HUES48 (cell line): ENCODE data around the gene GPR17.

Experiments
- H3K27ac ChIP-seq: one replicate; pipeline ENCODE4 v1.7.0; 2013; ENCODE audit warnings: low read depth, low read length, inconsistent platforms
- H3K27me3 ChIP-seq: 2 replicates; pipeline ENCODE4 v1.6.1; 2013; ENCODE audit warnings: mild to moderate bottlenecking, low read length; ENCODE audit not compliant: control insufficient read depth, insufficient read depth
- H3K36me3 ChIP-seq: 2 replicates; pipeline ENCODE4 v1.6.1; 2013; ENCODE audit warnings: low read length; ENCODE audit not compliant: control insufficient read depth, insufficient read depth
- H3K4me1 ChIP-seq: 2 replicates; pipeline ENCODE4 v1.6.1; 2013; ENCODE audit warnings: mild to moderate bottlenecking, low read length; ENCODE audit not compliant: control insufficient read depth, insufficient read depth
- H3K4me3 ChIP-seq: 2 replicates; pipeline ENCODE4 v1.5.1; 2013; ENCODE audit warnings: mild to moderate bottlenecking, low read depth, low read length
- H3K9ac ChIP-seq: 2 replicates; pipeline ENCODE4 v1.6.1; 2013; ENCODE audit warnings: mild to moderate bottlenecking, low read depth, low read length, moderate library complexity
- H3K9me3 ChIP-seq: 2 replicates; pipeline ENCODE4 v1.6.1; 2013; ENCODE audit warnings: low read length; ENCODE audit not compliant: control insufficient read depth, insufficient read depth

The GPR17 gene

GRCh38 chr2:127672341-127673224 lies 26.6 kb downstream of the GPR17 start:
- Histone ChIP-seq H3K27me3 (peaks cover 47% of the 10 kb centered on the region), H3K27ac (no peak overlapping the region), H3K9me3 (no peaks in the 10 kb centered on the region), H3K9ac (no peak overlapping the region), H3K4me3 (no peak overlapping the region), H3K36me3 (no peaks in the 10 kb centered on the region), H3K4me1 (peaks cover 8% of the 10 kb centered on the region)

DNA sequence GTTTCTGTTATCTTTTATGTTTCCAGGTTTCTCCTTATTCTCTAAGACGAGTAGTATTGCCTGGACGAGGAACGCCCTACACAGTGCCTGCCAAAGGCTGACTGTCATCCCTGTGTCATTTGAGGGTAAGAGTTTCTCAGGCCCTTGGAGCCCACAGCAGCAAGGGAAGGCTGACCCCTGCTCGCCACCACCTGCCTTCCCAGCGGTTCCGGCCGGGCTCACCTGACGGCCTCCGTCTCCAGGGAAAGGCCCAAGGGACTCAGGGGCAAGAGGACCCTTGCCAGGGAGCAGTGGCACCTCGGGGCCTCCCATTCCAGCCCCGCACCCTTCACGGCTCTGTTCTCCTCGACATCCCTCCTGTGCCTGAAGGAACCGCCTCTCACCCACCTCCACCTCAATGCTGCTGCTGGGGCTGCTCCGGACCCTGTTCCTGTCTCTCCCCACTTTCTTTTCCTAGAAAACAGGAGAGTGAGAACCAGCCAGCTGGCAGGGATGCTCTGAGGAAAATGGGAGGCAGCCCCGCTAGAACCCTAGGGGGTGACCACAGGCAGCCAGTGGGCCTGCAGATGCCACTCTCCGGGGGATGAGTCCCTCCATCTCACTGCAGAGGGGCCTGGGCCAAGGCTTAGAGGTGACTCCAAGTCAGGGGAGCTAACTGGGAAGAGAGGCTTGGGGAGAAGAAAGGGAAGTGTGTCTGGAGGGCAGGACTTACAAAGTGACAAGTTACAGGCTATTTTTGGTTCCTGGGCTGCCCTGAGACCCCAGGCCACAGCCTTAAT lies 27.5 kb downstream of the GPR17 start:
- H3K4me3 ChIP-seq = no peak overlapping the region
- no peaks in the 10 kb centered on the region for H3K9me3 ChIP-seq
- H3K27me3 ChIP-seq = peaks cover 56% of the 10 kb centered on the region
- H3K4me1 ChIP-seq = peaks cover 8% of the 10 kb centered on the region
- no peak overlapping the region for H3K9ac ChIP-seq
- no peak overlapping the region for H3K27ac ChIP-seq
- H3K36me3 ChIP-seq = no peaks in the 10 kb centered on the region

GRCh38 chr2:127674241-127675209 lies 28.6 kb downstream of the GPR17 start:
- no peak overlapping the region for H3K9ac ChIP-seq
- H3K27me3 ChIP-seq = peaks cover 56% of the 10 kb centered on the region
- H3K4me3 ChIP-seq = peak overlapping the region; percentile 67
- no peak overlapping the region for H3K27ac ChIP-seq
- H3K9me3 ChIP-seq = no peaks in the 10 kb centered on the region
- peaks cover 8% of the 10 kb centered on the region for H3K4me1 ChIP-seq
- no peaks in the 10 kb centered on the region for H3K36me3 ChIP-seq

- no peak within 1 kb of the TSS for H3K9ac ChIP-seq
These were observed 29.6 kb downstream of the GPR17 start, which contains the start of gene LIMS2 for GRCh38 chr2:127675331-127676261. TSS of gene LIMS2 (minus strand) at chr2:127675530. CDS start at chr2:127675024, 506 bp downstream.

DNA sequence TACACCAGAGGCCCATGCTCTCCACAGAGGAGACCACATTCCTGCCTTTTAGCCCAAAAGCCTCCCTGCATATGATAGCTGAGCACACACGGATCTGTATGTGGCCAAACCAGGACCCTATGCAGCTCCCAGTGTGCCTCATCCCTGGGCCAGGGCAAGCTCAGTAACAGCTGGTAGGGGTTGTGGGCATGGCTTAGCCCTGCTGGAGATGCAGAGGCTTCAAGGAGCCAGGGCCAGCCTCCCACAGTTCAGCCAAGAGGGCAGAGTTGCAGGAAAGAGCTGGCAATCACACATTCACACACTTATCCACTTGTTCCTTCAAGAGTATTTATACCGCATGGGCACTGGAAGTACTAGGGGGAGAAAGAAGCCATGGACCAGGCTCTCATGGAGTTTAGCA lies 31.0 kb downstream of the GPR17 start:
- Histone ChIP-seq H3K9me3 (no peaks in the 10 kb centered on the region), H3K4me1 (peaks cover 8% of the 10 kb centered on the region), H3K4me3 (no peak overlapping the region), H3K27ac (no peak overlapping the region), H3K27me3 (peaks cover 56% of the 10 kb centered on the region), H3K9ac (no peak overlapping the region), H3K36me3 (no peaks in the 10 kb centered on the region)

More at GRCh38 chr2:127675331-127676261, 29.6 kb downstream of the GPR17 start, which contains the start of gene LIMS2:
- Histone ChIP-seq H3K4me3 (peak within 1 kb of the TSS; percentile 68), H3K36me3 (no peaks in the 10 kb centered on the region), H3K27ac (no peak within 1 kb of the TSS), H3K27me3 (peaks cover 56% of the 10 kb centered on the region), H3K4me1 (peaks cover 8% of the 10 kb centered on the region), H3K9me3 (no peaks in the 10 kb centered on the region)

GRCh38 chr2:127678531-127678930 lies 32.6 kb downstream of the GPR17 start:
- Histone ChIP-seq H3K27me3 (peaks cover 44% of the 10 kb centered on the region), H3K4me3 (no peak overlapping the region), H3K27ac (no peak overlapping the region), H3K4me1 (peaks cover 8% of the 10 kb centered on the region), H3K36me3 (no peaks in the 10 kb centered on the region), H3K9ac (no peak overlapping the region), H3K9me3 (no peaks in the 10 kb centered on the region)

DNA sequence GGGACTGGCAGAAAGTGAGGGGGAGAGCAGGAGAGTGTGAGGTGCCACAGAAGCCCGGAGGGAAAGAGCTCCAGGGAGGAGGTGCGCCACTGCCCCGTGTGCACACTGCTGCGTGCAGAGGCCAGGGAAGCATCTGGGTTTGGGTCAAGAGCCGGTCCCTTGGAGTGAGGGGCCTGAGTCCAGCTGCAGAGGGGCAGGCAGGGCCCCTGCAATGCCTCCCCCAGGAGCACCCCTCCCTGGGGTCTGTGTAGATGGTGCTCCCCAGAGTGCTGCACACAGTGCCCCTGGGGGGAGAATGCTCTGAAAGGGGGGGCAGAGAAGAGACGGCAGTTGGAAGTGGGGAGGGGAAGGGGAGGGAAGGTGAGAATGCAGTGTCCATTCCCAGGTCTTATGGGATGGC lies 33.0 kb downstream of the GPR17 start:
- Histone ChIP-seq H3K4me1 (peaks cover 8% of the 10 kb centered on the region), H3K27me3 (peaks cover 39% of the 10 kb centered on the region), H3K36me3 (no peaks in the 10 kb centered on the region), H3K4me3 (no peak overlapping the region), H3K27ac (no peak overlapping the region), H3K9me3 (no peaks in the 10 kb centered on the region), H3K9ac (no peak overlapping the region)

- H3K9ac ChIP-seq = no peak overlapping the region
- H3K4me1 ChIP-seq = peaks cover 4% of the 10 kb centered on the region
- no peaks in the 10 kb centered on the region for H3K36me3 ChIP-seq
- no peak overlapping the region for H3K27ac ChIP-seq
- H3K9me3 ChIP-seq = no peaks in the 10 kb centered on the region
- no peak overlapping the region for H3K4me3 ChIP-seq
- peaks cover 31% of the 10 kb centered on the region for H3K27me3 ChIP-seq
These were observed 33.9 kb downstream of the GPR17 start for GRCh38 chr2:127679680-127680361.

DNA sequence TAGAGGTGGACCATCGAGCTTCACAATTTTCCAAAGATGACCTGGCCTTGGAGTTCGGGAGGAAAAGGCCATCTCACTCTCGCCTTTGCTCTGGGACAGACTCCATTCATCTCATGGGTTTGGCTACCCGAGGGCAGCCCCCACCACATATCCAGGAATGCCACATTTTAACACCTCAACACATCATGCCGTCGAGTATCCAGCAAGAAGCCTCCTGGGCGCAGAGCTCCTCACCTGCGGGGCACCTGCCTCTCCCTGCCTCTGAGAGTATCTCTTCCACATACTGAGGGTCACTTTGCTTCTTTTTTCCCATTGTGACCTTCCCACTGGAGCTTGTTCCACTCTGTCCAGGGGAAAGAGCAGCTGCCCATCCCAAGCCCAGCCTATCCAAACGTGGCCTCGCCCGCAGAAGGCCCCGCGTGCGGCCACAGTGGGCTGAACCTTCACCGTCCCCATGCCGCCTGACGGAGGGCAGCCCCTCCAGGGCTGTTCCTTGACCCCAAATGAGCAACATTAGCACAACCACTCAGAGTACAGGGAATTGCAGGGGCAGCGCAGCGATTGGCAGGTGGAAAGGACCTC lies 34.8 kb downstream of the GPR17 start:
- H3K4me3 ChIP-seq = no peak overlapping the region
- H3K9ac ChIP-seq = no peak overlapping the region
- no peaks in the 10 kb centered on the region for H3K36me3 ChIP-seq
- H3K27ac ChIP-seq = no peak overlapping the region
- H3K9me3 ChIP-seq = no peaks in the 10 kb centered on the region
- peaks cover 3% of the 10 kb centered on the region for H3K4me1 ChIP-seq
- peaks cover 26% of the 10 kb centered on the region for H3K27me3 ChIP-seq
